Kidney glomerular epithelial cell (primary cell): ENCODE measurements around the gene OR13C8.
A peak's percentile ranks its signal among the peaks of the same experiment; 100 is the strongest.
"Not testable (repeated sequence)": the region's sequence is repeated elsewhere in the genome, so short reads cannot be mapped to it uniquely, and the experiment has no call there.

Source experiments
- DNase-seq: peaks from one replicate; lab custom pipeline; 2025; lab: John Stamatoyannopoulos, UW

OR13C8 gene

GRCh38 chr9:104568868-104569267, at the start of gene OR13C8:
Gene OR13C8 (plus strand): TSS chr9:104569168. CDS start chr9:104569168, 0 bp downstream.
- DNase-seq = no peak

GRCh38 chr9:104520241-104520640, 48.7 kb upstream of the OR13C8 start:
- not testable (repeated sequence) for DNase-seq

GRCh38 chr9:104527109-104527508, 41.9 kb upstream of the OR13C8 start, which contains the start of gene OR13C4:
Gene OR13C4 (minus strand): TSS chr9:104527209. CDS start chr9:104527209, 0 bp downstream.
- no peak for DNase-seq

GRCh38 chr9:104536756-104537155, 32.2 kb upstream of the OR13C8 start, which contains the start of gene OR13C3:
Gene OR13C3 (minus strand): TSS chr9:104536856. CDS start chr9:104536723, 133 bp downstream.
- no peak for DNase-seq

- DNase-seq = no peak
Measured at GRCh38 chr9:104539275-104539674, 29.7 kb upstream of the OR13C8 start.

GRCh38 chr9:104544644-104545043, 24.3 kb upstream of the OR13C8 start:
- no peak for DNase-seq

- DNase-seq = no peak
Measured at GRCh38 chr9:104553261-104553660, 15.7 kb upstream of the OR13C8 start.

- no peak for DNase-seq
Measured at GRCh38 chr9:104555521-104555920, 13.4 kb upstream of the OR13C8 start.

GRCh38 chr9:104556830-104557634, 11.9 kb upstream of the OR13C8 start:
- no peak for DNase-seq

GRCh38 chr9:104564358-104564757, 4.6 kb upstream of the OR13C8 start:
- no peak for DNase-seq

GRCh38 chr9:104572612-104573011, 3.6 kb downstream of the OR13C8 start:
- no peak for DNase-seq

- DNase-seq = no peak
Measured at GRCh38 chr9:104575456-104575855, 6.5 kb downstream of the OR13C8 start.

GRCh38 chr9:104577263-104577662, 8.3 kb downstream of the OR13C8 start:
- DNase-seq = no peak

- DNase-seq = no peak
Measured at GRCh38 chr9:104580562-104580961, 11.6 kb downstream of the OR13C8 start.

GRCh38 chr9:104586496-104587180, 17.7 kb downstream of the OR13C8 start:
- DNase-seq = no peak

- no peak for DNase-seq
Measured at GRCh38 chr9:104589626-104590025, 20.7 kb downstream of the OR13C8 start.

GRCh38 chr9:104598749-104599148, 29.8 kb downstream of the OR13C8 start:
- DNase-seq = not testable (repeated sequence)

- not testable (repeated sequence) for DNase-seq
Measured at GRCh38 chr9:104599313-104599712, 30.3 kb downstream of the OR13C8 start, which contains the start of gene OR13C5. Gene OR13C5 (minus strand): TSS chr9:104599413. CDS start chr9:104599413, 0 bp downstream.

GRCh38 chr9:104604801-104605200, 35.8 kb downstream of the OR13C8 start:
- DNase-seq = no peak

- not testable (repeated sequence) for DNase-seq
Measured at GRCh38 chr9:104605527-104605926, 36.6 kb downstream of the OR13C8 start, which contains the start of gene OR13C2. Gene OR13C2 (minus strand): TSS chr9:104605627. CDS start chr9:104605627, 0 bp downstream.

- DNase-seq = peak; percentile 56
Measured at GRCh38 chr9:104606152-104606551, 37.2 kb downstream of the OR13C8 start.

- DNase-seq = peak; percentile 21
Measured at GRCh38 chr9:104608336-104608735, 39.4 kb downstream of the OR13C8 start.

GRCh38 chr9:104611213-104611612, 42.2 kb downstream of the OR13C8 start:
- DNase-seq = no peak
